NAMALWA (cell line): ENCODE results near the gene BABAM1.
A peak's percentile ranks its signal among the peaks of the same experiment; 100 is the strongest.

Source experiments
- DNase-seq: peaks from one replicate; pipeline ENCODE4 v3.0.0-alpha.2; 2015; ENCODE audit warnings: low spot score

BABAM1 gene

DNA sequence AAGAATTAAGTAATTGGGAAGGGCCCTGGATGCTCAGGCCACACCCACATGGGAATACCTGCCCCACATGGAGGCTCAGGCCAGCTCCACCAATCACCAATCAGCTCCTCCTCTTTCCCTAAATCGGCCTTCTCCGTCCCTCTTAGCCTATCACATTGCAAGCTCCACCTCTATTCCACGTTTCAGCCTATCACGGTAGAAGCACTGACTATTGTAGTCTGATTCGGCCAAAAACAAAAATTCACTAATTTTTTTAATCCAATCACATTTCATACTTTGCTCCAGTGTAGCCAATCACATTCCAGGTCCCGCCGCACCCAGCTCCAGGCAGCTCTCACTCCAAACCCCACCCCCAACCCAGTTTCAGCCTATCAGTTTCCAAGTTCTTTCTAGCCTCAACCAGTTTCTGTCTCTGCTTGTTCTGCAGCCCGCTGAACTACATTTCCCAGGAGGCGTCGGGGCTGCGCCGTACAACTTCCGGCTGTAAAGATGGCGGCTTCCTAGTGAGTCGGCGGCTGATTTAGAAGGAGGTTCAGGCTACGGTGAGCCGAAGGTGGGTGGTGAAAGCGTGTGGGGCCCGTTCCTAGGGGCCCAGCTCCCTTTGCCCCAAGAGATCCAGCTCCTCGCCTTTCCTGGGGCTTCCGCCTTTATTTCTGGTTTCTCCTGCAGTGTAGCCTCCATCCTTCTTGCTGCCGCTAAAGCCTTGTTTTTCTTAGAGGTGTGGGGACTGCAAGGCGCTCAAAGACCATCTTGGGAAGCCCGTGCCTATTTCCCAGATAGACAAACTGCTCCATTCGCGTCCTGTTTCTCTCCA is at the start of gene BABAM1:
TSS of gene BABAM1 (plus strand) at position 469 of the 814 bp plus-strand sequence. CDS start 1,364 bp downstream, outside the sequence.
- peak; percentile 100 for DNase-seq

GRCh38 chr19:17219286-17219685 is 48.0 kb upstream of the BABAM1 start:
- no peak for DNase-seq

DNA sequence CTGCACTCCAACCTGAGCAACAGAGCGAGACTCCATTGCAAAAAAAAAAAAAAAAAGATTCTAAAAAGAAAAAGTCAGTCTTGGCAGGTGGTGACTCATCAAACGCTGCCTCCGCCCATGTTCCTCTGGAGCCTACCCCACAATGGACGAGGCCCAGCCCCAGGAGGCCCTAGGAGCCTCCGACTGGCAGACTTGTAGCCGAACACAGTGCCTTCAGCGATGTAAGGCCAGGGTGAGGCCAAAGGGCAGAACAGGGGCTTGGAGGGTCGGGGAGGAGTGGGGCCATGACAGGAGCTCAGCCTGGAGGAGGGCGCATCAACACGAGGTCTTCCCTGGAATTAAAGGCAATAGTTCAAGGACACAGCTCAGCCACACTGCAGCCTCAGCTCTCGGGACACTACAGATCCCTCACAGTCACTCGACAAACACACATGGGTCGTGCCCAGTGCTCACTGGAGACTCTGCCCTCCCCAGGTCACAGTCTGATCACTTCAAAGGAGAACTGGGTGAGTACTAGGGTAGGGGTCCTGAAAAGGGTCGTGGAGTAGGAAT is 47.0 kb upstream of the BABAM1 start:
- no peak for DNase-seq

GRCh38 chr19:17225053-17225452 is 42.2 kb upstream of the BABAM1 start:
- no peak for DNase-seq

DNA sequence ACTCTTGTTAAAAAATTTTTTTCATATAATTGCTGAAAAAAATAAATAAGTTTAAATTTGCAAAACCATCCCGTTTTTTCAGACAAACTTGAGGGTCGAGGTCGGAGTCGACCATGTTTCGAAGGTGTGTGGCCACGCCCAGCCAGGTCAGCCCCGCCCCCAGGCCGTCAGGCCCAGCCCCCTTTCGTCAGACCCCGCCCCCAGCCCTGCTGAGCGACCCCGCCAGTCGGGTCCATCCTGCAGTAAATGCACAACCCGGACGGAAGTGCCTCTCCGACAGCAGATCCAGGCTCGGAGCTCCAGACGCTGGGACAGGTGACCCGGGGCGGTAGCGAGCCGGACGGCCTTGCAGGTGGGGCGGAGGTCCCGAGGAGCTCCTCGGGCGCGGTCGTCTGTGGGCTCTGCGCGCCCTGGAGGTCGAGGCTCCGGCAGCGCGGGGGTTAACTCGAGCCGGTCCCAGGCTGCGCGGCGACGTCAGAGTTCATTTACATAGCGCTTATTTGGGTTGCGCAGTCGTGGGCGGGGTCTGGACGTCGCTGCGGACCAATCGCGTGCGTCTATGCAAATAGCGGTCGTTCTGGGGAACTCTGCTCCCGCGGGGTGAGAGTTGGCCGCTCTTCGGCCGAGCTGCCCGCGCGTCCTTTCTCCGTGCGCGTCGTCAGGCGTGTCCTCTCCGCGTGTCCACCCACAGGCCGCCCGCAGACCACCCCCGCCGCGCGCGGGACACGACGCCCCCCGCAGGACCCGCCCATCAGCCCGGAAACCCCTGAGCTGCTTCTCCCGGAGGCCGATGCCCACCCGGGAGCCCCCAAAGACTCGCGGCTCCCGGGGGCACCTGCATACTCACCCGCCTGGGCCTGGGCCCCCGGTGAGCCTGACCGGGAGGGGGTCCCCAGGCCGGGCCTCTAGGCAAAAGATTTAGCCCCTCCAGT is 41.0 kb upstream of the BABAM1 start, which contains the start of gene OCEL1:
TSS of gene OCEL1 (plus strand) at position 225 of the 932 bp plus-strand sequence. CDS start at position 247, 22 bp downstream.
- DNase-seq = peak; percentile 97

DNA sequence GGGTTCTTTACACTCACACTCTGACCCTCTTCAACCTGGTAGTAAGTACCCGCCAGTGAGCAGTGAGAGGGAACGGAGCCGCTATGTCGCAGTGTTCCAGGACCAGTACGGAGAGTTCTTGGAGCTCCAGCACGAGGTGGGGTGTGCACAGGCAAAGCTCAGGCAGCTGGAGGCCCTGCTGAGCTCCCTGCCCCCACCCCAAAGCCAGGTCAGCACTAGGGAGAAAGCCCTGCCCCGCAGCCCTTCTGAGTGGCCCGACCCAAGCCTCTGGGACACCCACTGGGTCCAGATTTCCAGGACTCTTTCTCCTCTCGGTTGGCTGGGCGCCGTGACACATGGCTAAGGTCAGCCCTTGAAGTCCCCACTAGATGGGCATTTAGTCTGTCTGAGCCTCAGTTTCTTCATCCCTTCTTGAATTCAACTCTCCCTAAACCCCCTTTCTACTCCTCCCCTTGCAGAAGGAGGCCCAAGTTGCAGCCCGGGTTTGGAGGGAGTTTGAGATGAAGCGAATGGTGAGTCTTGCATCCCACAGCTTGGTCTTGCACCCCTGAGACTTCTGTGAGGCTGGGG is 39.4 kb upstream of the BABAM1 start:
- DNase-seq = no peak

DNA sequence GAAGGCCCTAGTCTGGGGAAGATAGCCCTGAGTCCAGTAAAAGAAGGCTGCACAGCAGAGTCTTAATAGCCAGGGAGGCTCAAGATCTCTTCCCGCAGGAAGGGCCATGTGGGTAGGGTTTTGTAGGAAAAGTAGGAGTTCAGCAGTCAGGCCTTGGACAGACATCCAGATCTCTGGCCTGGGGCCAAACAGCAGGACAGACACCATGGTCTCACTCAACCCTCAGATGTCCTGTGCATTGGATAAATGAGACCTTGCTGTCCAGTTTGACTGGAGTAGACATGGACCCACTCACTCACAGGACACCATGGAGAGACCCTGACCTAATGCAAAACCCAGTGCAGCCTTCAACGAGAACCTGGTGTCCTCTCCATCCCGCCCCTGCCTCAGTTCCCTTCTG is 37.4 kb upstream of the BABAM1 start:
- DNase-seq = no peak

DNA sequence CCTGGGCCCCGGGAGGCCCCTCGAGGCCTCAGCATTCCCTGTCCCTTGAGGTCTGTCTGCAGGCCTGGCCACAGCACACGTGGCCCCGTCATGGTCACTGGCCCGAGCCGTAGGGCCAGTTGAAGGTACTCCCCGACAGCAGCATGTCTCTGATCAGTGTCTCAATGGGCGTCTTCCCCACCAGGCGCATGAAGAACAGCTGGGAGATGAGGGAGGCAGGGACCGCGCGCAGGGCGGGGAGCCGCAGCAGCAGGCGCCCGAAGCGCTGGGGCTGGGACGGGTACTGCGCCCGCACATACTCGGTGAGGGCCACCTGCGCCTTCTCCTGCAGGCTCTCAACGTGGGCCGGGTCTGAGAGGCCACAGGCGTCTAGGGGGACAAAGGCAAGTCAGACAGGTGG is 35.0 kb upstream of the BABAM1 start:
- DNase-seq = no peak

DNA sequence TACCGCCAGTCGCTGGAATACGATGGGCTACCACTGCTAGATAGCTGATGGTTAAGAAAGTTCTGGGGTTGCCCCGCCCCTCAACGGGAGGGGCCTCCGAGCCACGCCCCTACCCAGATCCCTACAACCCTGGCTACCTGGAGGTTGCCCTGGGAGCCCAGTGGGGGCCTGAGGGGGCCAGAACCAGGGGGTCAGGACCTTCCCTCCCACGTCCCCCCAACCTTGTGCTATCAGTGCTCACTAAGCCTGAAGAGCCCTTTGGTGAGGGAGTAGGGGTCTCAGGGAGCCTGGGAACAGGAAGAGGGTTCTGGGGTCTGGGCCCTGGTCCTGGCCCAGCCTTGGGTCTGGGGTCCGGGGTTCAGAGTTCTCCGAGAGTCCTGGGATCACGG is 32.3 kb upstream of the BABAM1 start:
- peak; percentile 66 for DNase-seq

GRCh38 chr19:17235300-17235970 is 31.8 kb upstream of the BABAM1 start:
- DNase-seq = peak; percentile 79

DNA sequence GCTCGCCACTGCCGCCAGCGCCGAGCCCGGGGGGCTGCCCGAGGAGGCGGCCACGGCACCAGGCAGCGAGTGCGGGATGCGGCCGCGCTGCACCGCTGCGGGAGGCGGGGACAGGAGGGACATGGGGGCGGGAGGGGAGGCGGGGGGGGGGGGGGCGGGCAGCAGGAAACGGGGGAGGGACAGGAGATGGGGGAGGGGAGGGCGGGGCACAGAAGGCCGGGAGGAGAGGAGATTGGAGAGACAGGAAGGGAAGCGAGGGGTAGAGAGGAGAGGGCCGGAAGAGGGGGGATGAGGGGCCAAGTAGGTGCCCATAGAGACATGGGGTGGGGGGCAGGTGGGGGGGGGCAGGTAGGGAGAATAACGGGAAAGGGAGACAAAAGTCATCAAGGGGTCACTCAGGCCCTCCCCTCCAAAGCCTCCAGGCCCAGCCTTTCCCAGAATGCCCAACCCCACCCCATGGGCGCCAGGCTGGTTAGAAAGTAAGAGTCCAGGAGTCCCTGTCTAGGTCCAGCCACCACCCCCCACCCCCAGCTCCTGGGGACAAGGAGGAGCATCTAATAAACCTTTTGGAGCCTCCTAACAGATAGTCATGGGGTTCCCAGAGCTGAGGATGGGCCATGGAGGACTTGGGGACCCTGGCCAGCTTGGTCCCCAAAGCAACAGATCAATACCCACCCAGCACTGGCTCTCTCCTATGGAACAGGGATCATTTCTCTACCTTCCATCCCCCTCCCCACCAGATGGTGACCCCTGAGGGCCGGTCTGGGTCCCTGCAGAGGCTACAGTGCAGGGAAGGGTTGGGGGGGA is 31.1 kb upstream of the BABAM1 start:
- DNase-seq = no peak

DNA sequence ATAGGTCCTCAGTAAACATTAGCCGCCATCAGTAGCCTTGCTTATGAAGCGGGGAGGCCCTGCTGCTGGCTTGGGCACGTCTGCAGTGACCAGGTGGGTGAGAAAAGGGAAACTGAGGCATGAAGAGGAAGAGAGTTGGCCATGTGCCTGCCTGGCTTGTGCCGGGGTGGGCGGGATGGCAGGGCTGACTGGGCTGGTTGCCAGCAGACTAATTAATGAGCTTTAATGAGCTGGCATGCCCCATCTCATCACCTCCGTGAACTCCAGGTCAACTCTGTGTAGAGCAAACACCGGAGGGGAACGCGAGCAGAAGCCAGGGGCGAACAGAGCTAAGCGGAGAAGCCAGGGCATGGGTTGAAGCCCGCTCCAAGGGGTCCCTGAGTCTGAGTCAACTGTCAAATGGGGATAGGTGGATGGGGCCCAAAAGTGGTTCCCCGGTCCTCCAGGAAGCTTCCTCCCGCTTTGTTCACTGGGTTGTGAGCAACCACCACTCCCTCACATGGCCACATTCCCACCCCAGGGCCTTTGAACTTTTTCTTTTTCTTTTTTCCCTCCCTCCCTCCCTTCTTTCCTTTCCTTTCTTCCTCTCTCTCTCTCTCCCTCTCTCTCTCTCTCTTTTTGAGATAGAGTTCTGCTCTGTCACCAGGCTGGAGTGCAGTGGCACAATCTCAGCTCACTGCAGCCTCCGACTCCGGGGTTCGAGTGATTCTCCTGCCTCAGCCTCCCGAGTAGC is 30.3 kb upstream of the BABAM1 start:
- DNase-seq = peak; percentile 33

DNA sequence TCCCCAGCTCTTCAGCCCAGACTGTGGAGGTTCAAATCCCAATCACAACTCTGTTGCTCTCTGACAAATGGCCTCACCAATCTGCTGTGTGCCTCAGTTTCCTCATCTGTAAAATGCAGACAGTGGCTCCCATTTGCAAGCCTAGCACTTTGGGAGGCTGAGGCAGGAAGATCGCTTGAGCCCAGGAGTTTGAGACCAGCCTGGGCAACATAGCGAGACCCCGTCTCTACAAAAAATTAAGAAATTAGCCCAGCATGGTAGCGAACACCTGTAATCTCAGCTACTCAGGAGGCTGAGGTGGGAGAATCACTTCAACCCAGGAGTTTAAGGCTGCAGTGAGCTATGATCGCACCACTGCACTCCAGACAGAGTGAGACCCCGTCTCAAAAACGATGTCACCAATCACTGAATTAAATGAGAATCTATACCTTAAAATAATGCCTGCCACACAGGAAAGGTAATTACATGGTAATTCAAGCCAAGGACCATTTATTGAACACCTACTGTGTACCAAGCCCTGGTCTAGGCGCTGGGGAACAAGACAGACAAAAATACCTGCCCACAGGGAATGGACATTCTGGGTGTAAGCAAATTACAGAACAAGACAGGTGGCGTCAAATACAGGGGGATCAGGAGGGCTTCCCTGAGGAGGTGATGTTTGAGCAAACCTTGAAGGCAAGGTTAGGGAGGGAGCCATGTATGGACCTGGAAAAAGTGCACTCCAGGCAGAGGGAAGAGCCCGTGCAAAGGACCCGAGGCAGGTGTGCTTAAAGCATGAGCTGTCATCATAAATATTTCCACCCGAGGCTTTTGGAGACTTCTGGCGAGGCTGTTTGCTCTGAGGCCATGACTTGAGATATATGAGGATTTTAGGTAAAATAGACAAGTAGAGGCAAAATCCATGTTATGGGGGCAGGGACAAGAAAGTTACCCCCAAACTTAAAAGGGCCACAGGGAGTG is 29.2 kb upstream of the BABAM1 start:
- DNase-seq = no peak

- no peak for DNase-seq
These were observed 27.0 kb upstream of the BABAM1 start for GRCh38 chr19:17240062-17240752.

DNA sequence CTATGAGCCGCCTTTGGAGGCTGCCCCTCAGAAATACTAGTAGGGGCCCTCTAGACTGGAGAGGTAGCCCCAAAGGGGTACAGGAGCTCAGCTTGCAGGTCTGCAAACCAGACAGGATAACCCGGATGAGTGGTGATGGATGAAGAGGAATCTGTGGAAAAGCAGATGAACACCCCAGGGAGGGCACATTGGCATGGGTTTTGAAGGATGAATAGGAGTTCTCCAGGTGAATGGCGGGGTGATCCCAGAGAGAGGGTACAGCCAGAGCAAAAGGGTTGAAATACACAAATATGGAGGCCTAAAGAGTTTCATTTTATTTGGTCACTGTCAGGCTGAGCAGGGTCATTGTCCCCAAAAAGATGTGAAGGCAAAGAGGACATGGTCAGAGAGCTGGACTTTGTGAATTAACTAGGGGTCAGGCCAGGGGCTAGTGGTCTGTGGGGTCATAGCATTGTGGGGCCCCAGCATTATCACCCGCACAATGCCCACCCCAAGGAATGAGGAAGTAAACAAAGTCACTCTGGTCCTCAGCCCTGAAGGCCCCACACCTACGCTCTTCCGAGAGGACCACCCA is 26.3 kb upstream of the BABAM1 start:
- no peak for DNase-seq

DNA sequence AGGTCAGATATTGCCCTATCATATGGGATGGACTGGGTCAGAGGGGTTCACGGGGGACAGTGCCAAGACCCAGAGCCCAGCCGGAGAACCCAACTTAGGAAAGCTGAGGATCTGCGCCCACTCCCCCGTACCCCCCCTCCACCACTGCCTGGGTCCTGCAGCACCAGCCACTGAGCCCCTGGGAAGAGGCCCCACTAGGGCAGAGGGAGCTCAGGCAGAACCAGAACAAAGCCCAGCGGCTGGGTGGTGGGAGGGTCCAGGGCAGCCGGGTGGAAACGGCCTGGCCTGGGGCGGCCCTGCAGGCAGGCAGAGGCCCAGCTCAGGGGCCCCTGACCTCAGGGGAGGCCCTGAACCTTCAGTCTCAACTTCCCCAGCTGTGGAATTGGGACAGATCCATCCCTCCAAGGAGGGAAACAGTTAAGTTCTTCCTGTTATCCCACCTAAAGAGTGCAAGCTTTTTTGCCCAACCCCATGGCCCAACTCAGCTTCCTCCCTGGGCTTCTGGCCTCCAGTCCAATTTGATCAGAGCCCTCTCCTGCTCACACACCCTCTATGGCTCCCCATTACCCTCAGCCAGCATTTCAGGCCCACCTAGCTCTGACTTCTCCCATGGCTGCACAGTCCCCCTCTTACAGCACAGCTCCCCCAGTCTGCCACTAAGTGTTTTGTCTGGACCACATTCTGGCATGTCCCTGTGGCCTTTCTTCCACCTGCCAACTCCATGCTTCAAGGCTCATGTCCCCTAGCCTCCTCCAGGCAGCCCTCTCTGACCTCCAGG is 24.6 kb upstream of the BABAM1 start:
- DNase-seq = no peak

DNA sequence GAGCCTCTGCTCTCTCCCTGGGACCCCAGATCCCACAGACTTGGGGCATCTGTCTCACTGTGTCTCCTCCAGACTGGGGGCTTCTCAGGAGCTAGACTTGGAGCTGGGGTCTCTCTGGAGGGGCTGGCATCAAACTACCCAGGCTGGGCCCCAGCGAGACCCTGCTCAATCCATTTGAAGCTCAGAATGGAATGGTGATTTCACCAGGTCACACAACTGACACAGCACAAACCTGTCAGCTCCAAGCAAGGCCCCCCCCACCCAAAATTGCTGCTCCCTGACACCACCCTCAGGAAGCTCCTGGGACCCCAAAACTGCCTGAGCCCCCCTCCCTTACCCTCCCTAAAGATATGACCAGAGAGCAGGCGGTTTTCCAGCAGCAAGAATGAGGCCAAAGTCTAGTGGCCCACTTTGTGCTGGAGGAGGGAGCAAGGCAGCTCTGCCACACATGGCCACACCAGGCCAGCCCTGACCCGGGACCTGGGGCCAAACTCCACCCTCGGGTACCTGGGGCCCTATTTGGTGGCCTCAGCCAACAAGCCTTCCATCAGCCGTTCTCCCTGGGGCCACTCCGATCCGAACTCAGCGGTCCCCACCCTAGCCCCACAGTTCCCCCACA is 23.9 kb upstream of the BABAM1 start:
- no peak for DNase-seq
